Iris pigment epithelial cell (primary cell): ENCODE measurements around the gene OLA1.

Source experiments
- DNase-seq: peaks from one replicate; pipeline ENCODE4 v3.0.0-alpha.2; 2011; ENCODE audit warnings: low read depth

The OLA1 gene

DNA sequence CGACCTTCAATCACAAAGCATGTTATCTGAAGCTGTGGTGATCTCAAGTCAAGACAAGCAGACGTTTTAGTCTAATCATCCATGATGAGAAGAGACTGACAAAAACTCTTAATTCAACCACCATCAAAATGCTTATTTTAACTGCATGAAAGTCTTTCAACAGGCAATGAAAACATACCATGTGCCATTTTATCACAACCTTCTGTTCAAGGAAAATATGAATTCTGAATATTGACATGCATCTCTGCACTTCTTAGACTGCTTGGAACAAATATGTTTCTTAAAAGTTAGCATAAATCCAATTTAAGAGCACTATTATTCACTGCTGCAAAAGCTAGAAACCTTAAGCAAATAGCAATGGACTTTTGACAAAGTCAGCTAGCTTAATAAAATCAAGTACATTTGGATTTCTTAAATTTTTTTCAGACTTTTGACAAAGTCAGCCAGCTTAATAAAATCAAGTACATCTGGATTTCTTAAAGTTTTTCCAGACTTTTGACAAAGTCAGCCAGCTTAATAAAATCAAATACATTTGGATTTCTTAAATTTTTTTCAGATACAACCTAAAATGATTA, 70.9 kb downstream of the OLA1 start:
- no peak for DNase-seq

DNA sequence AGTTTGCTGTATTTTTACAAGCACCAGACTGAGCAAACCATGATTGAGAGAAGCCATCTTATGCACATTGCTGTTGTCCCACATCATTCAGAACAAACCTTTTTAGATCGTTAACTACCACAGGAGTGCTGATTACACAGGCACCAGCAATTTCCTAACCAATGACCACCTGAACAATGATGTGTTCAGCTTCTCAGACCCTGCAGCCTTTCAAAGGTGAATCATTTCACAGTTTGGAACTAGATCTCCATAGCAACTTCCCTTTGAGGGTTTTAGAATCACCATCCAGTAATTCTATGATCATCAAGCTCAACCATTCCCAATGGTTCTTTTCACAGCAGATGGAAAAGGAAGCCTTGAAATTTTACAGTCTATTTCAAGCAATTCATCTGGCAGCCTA, 71.4 kb downstream of the OLA1 start:
- DNase-seq = peak; percentile 44

DNA sequence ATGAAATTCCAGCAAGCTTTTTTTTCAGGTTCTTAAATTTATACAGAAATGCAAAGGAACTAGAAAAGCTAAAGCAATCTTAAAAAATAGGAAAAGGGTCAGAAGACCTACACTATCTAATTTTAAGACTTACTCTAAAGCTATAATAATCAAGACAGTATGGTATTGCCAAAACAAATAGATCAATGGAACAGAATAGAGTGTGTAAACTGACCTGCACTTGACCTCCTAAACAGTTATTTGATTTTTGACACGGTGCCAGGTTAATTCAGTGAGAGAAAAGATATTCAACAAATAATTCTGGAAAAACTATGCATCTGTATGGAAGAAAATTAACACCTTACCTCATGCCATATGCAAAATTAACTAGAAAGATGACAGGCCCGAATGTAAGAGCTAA, 73.6 kb downstream of the OLA1 start:
- no peak for DNase-seq

DNA sequence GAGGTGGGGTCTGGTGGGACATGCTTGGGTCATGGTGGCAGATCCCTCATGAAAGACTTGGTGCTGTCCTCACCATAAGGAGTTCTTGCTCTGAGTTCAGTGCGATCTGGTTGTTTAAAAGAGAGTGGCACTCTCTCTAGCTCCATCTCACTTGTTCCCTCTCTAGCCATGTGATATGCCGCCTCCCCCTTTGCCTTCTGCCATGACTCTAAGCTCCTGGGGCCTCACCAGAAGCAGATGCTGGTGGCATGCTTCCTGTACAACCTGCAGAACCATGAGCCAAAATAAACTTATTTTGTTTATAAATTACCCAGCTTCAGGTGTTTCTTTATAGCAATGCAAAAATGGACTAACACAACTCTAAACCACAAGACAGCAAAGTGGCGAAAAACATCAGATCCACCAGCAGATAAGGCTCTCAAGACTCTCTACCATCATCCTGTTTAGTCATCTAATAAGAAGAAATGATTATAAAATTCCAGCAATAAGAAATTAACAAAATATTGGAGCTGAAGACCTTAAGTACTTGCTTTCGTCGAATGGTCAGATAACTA, 75.5 kb downstream of the OLA1 start:
- no peak for DNase-seq

DNA sequence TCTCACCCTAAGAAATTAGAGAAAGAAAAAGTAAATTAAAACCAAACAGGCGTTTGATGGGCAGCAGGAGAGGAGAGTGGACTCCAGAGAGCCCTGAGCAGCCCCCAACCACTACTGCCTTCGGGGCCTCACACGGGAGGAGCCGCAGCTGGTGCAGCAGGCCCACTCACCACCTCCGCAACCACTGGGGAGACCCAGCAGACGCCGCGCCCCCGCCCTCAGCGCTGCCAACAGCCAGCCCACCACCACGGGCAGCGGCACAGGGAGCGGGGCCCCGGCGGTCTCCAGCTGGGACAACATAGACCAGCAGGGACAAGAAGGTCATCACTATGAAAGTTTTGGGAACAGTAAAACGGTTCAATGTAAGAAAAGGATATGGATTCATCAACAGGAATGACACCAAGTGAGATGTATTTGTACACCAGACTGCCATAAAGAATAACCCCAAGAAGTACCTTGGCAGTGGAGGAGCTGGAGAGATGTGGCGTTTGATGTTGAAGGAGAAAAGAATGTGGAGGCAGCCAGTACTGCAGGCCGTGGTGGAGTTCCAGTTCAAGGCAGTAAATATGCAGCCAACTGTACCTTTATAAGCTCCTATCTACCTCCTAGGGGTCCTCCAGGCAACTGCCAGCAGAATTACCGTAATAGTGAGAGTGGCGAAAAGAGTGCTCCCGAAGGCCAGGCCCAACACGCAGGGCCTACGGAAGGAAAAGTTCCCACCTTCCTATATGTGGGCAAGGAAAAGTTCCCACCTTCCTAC, 76.5 kb downstream of the OLA1 start:
- no peak for DNase-seq

DNA sequence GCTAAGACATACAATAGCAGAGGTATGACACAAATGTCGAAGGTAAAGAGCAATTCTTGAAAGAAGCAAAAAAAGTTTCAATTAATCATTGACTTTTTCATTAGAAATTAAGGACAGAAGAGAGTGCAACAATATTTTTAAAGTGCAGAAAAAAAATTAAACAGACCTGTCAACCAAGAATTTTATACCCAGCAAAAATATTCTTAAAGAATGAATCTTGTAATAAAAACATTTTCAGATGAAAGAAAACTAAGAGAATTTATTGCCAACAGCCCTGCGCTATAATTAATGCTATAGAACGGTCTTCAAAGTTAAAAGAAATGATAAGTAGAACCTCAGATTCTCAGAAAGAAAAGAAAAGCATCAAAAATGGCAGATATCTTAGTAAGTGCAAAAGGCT, 79.0 kb downstream of the OLA1 start:
- no peak for DNase-seq

DNA sequence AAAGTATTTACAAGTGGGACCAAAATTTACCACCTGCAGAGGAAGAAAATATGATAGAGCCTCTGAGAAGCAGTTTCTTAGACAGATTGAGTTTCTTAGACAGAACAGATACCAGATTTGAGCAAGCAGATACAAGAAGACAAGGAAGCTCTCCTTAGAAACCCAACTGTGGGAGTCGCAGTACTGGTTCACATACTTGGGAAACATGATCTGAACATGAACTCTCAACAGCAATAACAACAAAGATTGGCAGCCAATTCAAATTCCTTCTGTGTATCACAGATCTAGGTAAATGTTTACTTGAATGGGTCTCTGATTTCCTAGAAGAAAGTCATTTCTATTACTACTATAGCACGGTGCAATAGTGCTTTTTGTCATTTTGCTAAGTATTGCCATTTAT, 82.1 kb downstream of the OLA1 start:
- DNase-seq = peak; percentile 67

DNA sequence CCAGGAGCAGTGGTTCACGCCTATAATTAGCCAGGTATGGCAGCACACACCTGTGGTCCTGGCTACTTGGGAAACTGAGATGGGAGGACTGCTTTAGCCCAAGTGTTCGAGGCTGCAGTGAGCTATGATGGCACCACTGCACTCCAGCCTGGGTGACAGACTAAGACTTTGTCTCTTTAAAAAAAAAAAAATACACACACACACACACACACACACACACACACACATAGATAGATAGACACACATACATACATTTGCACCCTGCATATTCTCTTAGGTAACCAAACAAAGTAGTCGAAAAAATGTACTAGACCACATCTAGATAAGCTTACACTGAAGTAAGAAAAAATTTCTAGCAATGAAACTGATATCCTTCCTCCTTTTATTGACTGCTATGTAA, 86.8 kb downstream of the OLA1 start:
- no peak for DNase-seq

DNA sequence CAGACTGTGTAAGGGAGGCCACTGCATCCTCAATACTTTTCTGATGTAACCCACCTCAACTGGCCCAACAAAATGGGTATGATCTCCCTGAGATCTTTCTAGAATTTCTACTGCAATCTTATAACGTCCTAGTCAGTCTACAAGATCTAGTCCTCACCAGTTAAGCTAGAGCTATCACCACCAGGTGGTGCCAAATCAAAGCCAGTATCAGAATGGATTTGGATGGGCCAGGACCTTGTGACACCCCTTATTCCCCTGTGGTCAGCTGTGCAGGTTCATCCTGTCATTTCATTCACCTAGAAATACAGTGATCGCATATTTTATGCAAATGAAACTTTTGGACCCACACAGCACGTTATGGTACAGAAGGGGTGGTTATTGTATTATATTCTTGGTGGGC, 90.3 kb downstream of the OLA1 start:
- peak; percentile 55 for DNase-seq

DNA sequence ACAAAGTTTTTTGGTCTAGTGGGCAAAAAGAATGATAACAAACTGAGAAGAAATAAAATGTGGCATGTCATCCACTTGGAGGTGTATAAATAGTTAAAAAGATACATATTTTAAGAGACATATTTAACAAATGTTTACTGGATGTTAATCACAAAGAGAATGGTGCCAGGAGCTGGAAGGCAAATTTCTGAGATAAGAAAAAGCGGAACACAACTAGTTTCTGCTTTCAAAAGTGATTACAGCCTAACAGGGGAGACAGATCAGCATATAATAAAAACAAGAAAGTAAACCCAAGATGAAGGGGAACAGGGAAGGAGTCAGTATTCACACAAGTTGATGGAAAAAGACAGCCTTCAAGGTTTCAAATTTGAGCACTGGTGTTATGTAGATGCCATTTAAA, 91.3 kb downstream of the OLA1 start:
- DNase-seq = no peak

DNA sequence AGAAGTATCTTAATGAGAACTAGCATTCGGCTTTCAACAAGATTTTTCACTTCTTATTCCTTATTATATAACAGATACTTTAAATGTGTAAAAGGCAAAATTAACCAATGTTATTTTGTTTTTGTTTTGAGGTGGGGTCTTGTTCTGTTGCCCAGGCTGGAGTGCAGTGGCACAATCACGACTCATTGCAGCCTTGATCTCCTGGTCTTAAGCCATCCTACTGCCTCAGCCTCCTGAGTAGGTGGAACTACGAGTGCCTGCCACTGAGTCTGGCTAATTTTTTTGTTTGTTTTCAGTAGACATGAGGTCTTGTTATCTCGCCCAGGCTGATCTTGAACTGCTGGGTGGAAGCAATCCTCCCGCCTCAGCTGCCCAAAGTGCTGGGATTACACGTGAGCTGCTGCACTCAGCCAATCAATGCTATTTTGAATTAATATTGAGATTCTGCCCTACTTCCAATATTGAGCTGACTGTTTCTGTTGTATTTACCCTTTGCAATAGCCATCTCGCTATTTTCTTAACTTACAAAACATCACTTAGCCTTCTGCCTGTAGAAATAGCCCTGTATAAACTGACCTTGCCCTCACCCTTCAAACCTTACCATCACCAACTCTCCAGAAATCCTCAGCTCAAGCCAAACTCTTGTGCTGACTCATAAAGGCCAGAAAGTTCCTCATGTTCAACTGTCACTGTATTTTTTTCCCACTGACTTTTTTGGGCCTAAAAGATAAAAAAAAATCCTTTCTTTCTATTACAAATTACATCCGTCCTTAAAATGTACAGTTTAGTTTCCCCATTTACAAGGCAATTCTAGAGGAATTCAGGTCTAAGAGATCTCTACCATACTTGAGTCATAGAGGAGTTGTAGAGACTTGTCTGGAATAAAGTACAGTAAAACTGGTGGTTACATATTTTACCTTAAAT, 94.3 kb downstream of the OLA1 start:
- DNase-seq = peak; percentile 92

DNA sequence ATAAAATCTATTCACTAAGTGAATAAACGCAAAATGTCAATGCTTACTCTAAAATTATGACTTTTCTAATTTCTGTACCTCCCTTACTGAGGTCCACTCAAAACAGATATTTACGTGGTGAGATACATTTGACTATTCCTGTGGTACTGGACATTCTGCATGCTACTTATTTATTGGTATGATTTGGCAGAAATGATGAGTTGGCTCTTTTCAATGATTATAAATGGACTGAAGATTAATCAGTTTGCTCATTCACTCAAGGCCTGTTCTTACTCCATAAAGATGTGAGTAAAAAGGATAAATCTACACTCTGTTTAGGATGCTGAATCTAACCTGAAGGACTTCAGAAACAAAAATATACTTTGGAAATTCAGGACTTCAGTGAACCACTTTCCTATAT, 98.8 kb downstream of the OLA1 start:
- no peak for DNase-seq

DNA sequence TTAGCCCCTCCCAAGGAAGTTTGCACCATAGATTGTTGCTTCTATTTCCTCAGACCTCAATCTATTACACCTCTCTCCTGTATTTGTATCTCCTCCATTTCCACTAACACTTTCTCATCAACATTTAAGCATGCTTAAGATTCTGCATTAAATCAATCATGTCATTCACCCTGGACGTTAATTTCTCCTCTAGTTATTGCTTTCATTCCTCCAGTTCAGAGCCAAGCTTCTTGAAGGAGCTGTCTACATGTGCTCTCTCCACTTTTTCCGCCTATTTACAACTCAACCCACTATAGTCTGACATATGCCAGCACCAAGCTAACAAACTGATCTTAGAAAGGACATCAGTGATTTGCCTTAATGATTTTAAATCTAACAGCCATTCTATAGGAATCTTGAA, 99.5 kb downstream of the OLA1 start:
- DNase-seq = no peak

DNA sequence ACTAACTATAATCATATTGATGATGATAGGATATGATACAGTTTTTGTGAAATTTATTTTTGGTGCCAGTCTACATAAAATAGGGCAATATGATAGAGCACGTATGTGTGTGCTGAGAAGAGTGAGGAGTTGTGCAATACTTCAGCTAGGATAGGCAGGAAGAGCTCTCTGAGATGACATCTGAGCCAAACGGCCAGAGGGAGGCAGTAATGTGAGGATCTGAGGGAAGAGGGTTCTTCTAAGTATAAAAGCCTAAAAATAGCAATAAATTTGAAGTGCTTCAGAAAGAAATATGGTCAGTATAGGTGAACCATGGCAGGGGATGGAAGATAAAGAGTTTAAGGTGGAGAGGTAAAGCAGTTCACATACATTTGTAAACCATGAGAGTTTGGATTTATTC, 102.5 kb downstream of the OLA1 start:
- peak; percentile 69 for DNase-seq

DNA sequence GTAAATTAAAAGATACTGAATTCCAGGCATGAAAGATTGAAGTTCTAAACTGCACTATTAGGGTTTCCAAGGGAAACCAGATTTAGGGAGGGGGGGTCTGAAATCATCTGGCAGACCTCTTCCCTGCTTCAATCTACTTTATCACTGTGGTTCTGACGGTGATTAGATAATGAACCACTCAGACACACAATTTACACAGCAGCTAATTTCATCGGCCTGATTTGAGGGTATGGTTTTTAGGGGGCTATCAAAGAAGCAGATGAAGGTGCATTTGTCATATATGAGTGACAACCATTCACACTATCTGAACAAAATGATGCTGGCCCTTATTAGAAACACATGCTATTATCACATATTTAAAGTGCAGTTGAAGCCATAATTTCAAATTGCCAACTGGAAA, 106.0 kb downstream of the OLA1 start:
- no peak for DNase-seq

DNA sequence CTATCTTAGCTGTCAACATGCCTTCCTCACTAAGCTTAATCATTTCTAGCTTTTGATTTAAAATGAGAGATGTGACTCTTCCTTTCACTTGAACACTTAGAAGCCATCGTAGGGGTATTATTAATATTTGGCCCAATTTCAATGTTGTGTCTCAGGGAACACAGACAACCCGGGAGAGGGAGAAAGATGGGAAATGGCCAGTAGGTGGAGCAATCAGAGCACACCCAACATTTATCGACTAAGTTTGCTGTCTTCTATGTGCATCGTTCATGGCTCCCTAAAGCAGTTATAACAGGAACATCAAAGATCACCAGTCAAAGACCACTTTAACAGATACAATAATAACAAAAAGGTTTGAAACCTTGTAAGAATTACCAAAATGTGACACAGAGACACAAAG, 110.2 kb downstream of the OLA1 start:
- peak; percentile 14 for DNase-seq

DNA sequence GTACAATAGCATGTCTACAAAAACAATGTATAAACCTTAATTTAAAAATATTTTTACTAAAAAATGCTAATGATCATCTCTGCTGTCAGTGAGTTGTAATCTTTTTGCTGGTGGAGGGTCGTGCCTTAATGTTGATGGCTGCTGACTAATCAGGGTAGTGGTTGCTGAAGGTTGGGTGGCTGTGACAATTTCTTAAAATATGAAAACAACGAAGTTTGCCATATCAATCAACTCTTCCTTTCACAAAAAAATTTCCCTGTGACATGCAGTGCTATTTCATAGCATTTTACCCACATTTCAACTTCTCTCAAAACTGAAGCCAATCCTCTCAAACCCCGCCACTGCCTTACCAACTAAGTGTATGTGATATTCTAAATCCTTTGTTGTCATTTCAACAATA, 112.4 kb downstream of the OLA1 start:
- DNase-seq = no peak

DNA sequence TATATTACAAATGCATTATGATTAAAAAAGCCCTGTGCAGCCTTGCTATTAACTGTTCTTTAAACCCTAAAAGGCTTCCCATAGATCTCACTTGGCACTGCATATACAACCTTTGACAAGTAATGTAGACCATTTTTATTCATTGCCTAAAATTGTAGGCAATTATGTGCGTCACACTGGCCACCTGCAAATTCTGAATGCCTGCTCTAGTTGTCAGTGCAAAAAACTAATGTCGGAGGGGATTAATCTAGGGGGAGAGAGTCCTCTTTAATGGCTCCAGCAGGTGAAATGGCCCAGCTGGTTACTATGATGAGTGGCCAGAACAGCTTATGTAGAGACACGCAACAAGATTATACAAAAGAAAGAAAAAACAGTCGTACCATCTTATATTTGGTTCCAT, 123.2 kb downstream of the OLA1 start:
- no peak for DNase-seq

DNA sequence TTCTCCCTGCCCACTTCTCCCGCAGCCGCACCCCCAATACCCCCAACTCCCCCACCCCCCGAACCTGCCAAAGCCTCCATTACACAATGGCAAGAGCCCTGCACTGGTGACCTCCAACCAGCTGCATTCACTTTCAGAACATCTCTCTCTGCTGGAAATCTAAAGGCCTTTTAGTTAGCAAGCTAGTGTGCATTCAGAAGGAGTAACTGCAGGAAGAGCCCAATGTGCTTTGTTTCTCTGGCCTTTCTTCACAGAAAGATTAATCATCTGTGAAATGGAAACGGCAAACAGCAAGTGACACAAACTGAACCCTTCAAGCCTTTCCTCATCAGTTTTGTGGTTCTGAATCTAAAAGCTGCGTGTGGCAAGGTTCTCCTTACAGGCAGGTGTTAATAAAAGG, 124.2 kb downstream of the OLA1 start:
- DNase-seq = no peak

DNA sequence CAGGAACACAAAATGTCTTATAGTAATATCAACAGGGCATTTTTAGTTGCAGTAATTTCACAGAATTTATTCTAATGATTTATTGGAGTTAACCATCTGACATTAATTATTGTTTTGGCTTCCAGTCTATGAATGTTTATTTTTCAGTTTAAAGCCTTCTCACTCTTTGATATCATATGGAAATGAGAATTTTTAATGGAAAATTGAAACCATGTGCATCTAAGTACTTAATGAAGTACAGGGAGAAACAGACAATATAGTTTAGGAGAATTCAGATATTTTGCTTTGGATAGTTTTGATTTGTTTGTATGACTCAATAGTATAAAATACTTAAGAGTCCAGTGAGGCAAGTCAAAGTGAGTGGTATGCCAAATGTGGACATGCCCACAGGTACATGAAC, 126.1 kb downstream of the OLA1 start:
- peak; percentile 26 for DNase-seq

DNA sequence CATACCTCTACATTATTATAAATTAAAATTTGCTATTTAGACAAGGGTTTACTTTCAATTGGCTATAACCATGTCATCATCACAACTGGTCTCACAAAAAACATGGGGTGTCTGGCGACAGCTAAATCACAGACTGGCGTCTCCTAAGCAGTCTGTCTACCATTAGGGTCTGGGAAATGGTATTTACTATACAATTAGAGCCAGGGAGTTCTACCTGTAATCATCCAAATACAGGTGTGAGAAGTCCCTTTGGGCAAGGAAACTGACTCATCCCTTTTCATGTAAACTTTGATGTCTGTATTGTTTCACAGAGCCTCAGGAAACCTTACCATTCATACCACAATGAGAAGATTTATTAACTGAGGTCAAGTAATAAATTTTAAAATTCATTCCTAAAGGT, 126.7 kb downstream of the OLA1 start:
- DNase-seq = no peak

DNA sequence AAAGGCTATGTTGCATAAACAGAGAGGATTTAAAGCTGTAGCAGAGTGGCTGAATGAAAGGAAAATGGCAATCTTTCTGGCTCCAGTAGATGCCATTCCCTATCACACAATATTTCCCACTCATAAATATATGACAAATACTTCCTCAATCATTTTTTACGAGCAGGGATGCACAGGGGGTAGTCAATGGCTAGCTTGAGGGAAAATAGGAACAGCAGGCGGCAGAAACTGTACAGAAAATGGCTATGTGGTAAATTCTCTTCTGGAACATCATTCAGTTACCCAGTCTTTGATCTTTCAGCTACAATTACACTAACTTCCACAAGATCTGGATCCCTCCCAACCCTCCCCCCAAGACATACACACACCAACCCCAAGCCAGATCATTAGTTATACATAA, 127.2 kb downstream of the OLA1 start:
- no peak for DNase-seq

DNA sequence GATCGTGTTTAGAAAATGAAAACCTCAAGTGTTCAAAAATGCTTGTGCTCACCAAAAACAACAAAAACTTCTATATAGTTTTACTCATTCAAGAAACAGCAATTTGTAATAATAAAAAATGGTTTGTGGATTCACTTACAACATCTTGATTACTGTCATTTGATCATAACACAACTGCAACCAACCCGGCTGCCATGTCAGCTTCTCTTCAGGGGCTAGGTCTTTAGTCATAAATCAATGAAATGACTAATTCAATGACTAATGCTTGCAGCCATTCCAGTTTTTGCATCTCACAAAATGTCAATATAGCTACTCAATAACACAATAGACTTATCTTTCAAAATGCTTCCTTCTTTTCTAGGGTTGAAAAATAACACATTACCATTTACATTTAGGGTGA, 128.0 kb downstream of the OLA1 start:
- peak; percentile 47 for DNase-seq
